T47D (cell line): ENCODE results near the gene DNER.
"Not testable (repeated sequence)": the region's sequence is repeated elsewhere in the genome, so short reads cannot be mapped to it uniquely, and the experiment has no call there.

Experiments used
- DNase-seq, 2 experiments: peaks; one replicate each; pipeline versions ENCODE4 v3.0.0 to v3.0.0-alpha.2; 2011 to 2012; ENCODE audit warnings: low read depth in 1 of 2, low spot score in 1 of 2
- JUND ChIP-seq: IDR thresholded peaks from 2 replicates; pipeline ENCODE4 v1.6.1; 2012; ENCODE audit warnings: low read depth
- in situ Hi-C: cut with HindIII; loops from 2 replicates; pipeline ENCODE4 v1.10.0; 2016; ENCODE audit warnings: low sequenced_read_pairs, low pct_unique_long_range_greater_than_20kb

Gene DNER

DNA sequence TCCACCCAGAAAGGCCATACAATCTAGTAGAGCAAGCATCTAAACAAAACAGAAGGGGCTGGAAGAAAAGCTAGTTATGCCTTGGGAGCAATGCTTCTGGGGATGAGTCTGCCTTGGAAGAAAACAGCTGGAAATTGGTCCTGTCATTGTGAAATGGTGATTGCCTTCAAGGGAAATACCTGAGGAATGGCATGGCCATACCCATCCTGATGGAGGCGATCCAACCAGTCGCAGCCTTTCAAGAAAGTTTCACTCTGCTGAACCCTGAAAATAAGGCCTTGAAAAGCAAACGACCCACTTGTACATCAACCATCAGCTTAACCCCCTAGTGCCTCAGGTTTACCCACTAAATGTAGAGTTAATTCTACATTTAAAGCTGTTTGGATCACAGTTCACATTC, 370.7 kb downstream of the DNER start:
- no peak for DNase-seq
- TF ChIP-seq JUND = no peak
- in situ Hi-C loops = no loop called here

DNA sequence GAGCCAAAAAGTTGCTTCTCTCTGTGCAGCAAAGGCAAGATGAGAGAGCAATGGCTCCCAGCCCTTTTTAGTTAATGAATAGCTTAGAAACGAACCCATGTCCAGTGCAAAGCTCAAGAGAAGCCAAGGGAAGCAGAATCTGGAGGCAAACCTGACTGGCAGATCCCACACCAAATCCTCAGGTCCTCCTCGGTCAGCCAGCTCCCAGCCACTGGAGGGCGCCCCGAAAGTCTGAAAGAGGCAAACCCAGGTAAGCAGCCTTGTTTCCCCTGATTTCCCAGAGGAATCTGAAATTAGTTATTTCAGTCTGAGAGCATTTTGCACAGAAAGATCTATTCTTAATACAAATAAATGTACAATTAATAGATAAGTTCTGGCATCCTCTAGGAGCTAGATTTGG, 372.0 kb downstream of the DNER start:
- TF ChIP-seq JUND = no peak
- peak in 1 of 2 experiments; percentile 52 for DNase-seq
- in situ Hi-C loops = no loop called here

DNA sequence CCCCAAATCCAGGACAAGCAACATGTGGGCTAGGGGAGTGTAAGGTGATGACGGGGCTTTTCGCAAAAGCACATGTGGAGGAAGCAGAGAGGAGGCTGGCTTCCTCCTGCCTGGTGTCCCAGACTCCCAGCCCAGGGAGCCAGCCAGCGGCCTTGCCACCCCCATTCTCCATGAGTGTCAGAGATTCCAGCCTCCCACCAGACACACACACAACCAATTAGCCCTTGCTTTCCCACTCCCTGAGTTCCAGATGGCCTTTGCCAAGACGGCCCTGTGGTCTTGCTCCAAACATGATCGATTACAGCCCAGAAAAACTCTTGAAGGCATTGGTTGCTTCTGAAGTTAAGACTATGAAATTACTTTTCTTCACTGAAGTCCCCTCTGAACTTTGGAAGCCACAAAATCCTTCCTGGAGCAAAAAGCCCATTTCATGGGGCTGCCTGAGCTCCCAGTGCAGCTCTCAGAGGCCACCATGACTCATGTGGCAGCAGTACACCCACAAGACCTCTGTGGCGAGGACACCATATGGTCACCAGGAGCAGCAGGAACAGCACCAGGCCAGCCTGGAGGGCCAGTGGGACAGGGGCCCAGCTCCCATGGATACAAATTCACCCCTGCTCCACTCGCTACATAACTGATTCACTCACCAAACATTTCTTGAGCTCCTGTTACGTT, 374.1 kb downstream of the DNER start:
- TF ChIP-seq JUND = no peak
- in situ Hi-C loops = no loop called here
- DNase-seq = no peak

DNA sequence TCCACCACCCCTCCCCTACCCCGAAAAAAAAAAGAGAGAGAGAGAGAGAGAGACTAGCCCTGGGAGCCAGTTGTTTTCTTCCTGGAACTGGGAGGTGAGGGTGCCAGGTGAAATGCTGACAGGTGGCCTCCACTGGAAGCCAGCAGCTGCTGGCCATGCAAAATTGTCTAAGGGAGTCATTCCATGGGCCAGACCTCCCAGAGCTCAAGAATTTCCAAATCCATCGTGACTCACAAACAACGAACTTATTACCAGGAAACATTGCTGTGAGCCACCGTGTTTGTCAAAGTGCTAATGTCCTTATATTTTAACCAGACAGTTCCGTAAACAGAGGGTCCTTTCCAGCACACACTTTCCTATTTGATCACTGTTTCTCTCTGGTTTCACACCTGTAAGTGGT, 374.7 kb downstream of the DNER start:
- in situ Hi-C loops = no loop called here
- no peak for DNase-seq
- TF ChIP-seq JUND = no peak

DNA sequence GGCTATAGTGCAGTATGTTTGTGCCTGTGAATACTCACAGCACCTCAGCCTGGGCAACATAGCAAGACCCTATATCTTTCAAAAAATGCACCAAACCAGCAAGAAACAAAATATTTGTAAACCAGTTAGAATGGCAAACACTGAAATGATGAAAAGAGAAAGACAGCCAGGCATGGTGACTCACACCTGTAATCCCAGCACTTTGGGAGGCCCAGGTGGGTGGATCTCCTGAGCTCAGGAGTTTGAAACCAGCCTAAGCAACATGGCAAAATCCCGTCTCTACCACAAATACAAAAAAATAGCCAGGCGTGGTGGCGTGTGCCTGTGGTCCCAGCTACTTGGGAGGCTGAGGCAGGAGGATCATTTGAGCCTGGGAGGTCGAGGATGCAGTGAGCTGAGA, 375.2 kb downstream of the DNER start:
- in situ Hi-C loops, DNase-seq: not testable (repeated sequence)

DNA sequence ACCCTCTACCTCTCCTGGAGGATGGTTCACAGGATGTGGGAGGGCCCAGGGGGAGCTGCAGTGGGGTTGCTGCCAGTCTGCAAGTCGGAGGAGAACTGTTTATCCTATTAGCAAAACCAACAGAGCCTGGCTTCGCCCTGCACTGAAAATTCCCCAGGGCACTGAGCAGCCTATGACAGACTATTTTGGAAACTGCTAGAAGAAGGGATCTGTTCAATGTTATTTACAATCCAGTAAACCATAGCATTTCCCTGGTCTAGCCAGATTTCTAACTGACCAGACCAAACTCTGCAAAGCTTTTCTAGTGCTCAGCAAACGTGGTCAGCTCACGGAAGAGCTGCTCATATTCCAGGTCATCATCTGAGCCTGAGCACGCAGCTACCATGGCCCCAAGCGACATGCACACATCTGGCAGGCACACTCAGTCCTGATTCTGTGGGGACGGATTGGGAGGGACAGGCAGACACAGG, 378.4 kb downstream of the DNER start:
- TF ChIP-seq JUND = no peak
- in situ Hi-C loops = no loop called here
- DNase-seq = peak in 1 of 2 experiments; percentile 11

DNA sequence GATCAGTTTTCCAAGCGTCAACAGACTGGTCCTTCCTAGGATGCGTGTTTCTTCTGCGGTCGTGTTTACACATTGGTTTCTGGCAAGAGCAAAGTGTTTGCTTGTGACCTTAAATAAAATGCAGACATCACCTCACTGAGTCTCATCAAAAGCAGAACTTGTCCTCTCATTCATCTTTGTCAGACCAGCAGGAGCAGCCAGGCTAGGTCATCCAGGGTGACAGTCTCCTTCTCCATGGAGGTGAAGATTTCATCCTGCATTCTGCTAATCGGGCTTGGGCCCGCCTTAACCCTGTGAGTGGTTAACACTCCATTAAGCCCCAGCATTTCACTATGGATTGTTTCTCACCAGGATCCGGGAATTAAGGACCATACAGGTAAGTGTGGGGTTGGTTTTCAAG, 379.0 kb downstream of the DNER start:
- in situ Hi-C loops = no loop called here
- DNase-seq = peak in 1 of 2 experiments; percentile 1
- TF ChIP-seq JUND = no peak

DNA sequence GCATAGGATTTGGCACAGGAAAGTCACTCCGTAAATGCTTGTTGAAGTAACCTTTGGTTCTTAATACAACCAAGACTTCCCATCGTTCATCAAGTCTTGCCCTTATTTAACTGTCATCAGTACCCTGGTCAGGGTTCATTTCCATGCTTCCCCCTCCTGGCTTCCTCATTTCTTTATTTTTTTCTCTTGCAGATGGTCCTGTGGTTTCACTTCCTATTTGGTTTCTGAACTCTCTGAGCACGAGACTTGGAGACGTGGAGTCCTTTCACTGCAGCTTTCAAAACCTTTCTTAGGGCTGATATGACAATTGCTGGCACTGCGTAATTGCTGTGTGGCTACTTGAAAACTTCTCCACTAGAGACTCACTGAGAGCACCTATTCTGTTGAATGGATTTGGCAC, 383.4 kb downstream of the DNER start:
- no peak for DNase-seq
- in situ Hi-C loops = no loop called here
- no peak for TF ChIP-seq JUND

DNA sequence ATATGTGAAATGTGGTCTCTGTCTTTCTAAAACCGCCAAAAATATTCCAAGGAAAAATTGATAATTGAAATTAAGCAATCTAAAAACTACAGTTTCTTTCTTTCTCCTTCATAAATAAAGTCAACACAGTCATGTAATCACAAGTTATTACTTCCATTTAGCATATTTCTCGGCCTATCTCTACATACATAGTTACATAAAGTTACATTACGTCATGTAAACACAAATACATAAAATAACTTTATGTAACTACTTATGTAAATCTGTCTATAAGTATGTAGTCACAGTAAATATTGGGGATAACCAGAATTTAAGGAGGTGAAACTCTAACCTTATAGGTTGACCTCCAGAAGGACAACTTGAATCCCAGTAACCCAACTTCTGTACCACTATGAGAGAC, 394.8 kb downstream of the DNER start:
- in situ Hi-C loops = no loop called here
- TF ChIP-seq JUND = no peak
- no peak for DNase-seq

DNA sequence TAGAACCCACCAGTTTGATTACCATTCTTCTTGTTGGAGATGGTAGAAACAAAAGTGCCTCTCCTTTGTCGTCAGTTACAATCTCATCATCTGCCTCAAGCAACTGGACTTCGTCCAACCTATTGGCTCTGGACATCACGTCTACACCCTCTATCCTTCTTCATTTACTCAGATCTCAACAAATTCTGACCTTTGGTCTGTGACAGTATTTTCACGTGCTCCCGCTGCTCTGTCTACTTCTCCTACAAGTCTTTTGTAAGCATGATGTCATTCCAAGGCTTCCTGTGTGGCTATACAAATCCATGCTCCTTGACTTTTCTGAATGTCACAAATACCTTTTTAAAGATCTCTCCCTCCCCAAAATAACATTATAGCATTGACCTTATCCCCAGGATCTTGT, 400.2 kb downstream of the DNER start:
- DNase-seq = no peak
- TF ChIP-seq JUND = no peak
- in situ Hi-C loops = no loop called here

DNA sequence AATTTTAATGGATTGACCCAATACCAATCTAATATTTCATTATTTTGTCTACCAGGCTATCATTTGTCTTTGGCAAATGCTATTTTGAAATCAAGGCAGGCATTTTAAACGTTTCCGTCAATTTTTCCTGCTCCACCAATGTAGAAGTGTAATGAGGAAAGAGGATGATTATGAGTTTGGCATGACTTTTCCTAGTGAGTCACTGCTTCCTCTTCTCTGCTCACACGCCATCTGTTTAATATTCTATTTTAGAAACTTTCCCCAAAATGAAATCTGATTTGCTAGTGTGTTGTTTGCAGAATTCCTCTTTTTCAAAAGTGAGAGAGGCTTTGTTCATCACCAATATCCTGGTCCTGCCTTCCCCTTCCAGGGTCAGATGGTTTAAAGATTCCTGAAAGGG, 400.8 kb downstream of the DNER start:
- no peak for TF ChIP-seq JUND
- DNase-seq = no peak
- in situ Hi-C loops = no loop called here
